Measurements from ENCODE around the gene FANCI.

The FANCI gene

DNA sequence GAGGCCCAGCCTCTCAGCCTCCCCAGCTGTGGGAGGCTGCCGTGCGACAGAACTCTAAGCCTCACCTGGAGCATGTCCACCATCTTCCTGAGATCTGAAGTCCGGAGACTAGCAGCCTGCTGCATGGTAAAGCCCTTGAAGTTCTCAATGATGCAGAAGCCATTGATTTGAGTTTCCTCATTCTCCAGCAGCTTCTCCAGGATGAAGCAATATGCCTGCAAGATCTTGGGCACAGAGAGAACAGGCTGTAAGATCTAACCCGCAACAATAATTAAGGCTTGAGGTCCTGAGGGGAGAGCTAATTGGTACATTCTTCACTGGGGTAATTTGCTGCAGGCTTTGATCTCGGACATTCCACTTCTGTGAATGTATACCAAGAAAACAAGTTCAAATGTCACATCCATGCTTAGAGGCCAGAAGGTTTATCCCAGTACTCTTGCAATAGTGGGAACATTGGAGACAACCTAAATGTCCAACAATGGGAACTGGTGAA, 32.1 kb upstream of the FANCI start:
- Histone ChIP-seq H3K4me3 (ENCODE audit: low read length) (no peak overlapping the region), H3K9ac (ENCODE audit: low read length) (no peak overlapping the region), H3K27ac (ENCODE audit: low read length) (no peak overlapping the region), H3K27me3 (ENCODE audit: low read depth, low read length) (no peaks in the 10 kb centered on the region; the same call in 1 of the 2 replicates), H3K4me2 (ENCODE audit: low read length) (no peak overlapping the region), H2AFZ (ENCODE audit: low read depth, low read length) (no peak overlapping the region), H3K36me3 (replicated peaks; ENCODE audit: low read depth, low read length) (no peaks in the 10 kb centered on the region), H3K9me3 (ENCODE audit: insufficient read depth, low read length) (no peaks in the 10 kb centered on the region), H3K4me1 (ENCODE audit: low read length) (peaks cover 3% of the 10 kb centered on the region; the same call in 1 of the 2 replicates), H4K20me1 (ENCODE audit: insufficient read depth, low read length) (no peaks in the 10 kb centered on the region), H3K79me2 (ENCODE audit: low read length) (no peaks in the 10 kb centered on the region)
- TF ChIP-seq, protein P1, sequence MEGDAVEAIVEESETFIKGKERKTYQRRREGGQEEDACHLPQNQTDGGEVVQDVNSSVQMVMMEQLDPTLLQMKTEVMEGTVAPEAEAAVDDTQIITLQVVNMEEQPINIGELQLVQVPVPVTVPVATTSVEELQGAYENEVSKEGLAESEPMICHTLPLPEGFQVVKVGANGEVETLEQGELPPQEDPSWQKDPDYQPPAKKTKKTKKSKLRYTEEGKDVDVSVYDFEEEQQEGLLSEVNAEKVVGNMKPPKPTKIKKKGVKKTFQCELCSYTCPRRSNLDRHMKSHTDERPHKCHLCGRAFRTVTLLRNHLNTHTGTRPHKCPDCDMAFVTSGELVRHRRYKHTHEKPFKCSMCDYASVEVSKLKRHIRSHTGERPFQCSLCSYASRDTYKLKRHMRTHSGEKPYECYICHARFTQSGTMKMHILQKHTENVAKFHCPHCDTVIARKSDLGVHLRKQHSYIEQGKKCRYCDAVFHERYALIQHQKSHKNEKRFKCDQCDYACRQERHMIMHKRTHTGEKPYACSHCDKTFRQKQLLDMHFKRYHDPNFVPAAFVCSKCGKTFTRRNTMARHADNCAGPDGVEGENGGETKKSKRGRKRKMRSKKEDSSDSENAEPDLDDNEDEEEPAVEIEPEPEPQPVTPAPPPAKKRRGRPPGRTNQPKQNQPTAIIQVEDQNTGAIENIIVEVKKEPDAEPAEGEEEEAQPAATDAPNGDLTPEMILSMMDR (IDR thresholded peaks at IDR 0.05; ENCODE audit: low read depth, low read length) = no peak
- no peak for TF ChIP-seq EZH2phosphoT487 (IDR thresholded peaks at IDR 0.05; ENCODE audit: low read depth)

DNA sequence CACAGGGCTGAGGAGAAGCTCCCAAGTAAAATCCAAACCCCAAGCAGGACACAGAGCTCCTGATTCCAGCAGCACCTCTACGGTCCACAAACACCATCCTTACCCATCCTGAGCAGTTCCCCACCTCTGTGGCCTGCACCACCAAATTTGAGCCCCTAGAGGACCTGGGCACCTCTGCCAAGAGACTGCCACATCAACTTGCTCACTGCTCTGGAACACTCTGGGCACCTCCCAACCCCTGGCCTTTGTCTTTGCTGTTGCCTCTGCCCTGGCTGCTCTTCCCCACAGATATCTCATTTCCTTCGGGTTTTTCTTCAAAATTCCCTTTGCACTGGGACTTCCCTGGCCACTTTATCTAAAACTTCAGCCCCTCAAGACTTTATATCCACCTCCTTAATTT, 28.2 kb upstream of the FANCI start:
- Histone ChIP-seq H3K9ac (ENCODE audit: low read length) (no peak overlapping the region), H3K4me3 (ENCODE audit: low read length) (no peak overlapping the region), H3K27me3 (ENCODE audit: low read depth, low read length) (no peaks in the 10 kb centered on the region; the same call in 1 of the 2 replicates), H3K79me2 (ENCODE audit: low read length) (no peaks in the 10 kb centered on the region), H3K4me2 (ENCODE audit: low read length) (no peak overlapping the region), H3K4me1 (ENCODE audit: low read length) (no peaks in the 10 kb centered on the region), H3K27ac (ENCODE audit: low read length) (no peak overlapping the region), H2AFZ (ENCODE audit: low read depth, low read length) (no peak overlapping the region), H3K9me3 (ENCODE audit: insufficient read depth, low read length) (no peaks in the 10 kb centered on the region), H4K20me1 (ENCODE audit: insufficient read depth, low read length) (no peaks in the 10 kb centered on the region), H3K36me3 (replicated peaks; ENCODE audit: low read depth, low read length) (no peaks in the 10 kb centered on the region)
- TF ChIP-seq, protein P1 (IDR thresholded peaks at IDR 0.05; ENCODE audit: low read depth, low read length) = no peak
- TF ChIP-seq EZH2phosphoT487 (IDR thresholded peaks at IDR 0.05; ENCODE audit: low read depth) = no peak

DNA sequence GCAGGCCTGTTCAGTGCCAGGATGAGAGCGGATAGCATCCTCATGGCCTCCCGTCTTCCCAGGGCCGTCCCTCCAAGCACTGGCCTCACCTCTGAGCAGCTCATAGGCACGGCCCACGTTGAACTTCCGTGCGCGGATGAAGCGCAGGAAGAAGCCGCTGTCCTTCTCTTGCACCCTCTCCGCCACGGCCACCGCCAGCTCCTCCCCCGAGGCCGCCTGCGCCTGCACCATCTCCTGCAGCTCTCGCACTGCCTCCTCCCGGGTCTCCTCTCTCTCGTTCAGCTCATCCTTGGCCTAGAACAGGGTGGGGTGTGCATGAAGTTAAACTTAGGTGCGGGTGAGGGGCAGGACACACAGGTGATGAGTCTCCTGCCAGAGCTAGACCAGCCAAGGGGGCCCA, 26.7 kb upstream of the FANCI start:
- no peak overlapping the region for H3K27ac ChIP-seq (ENCODE audit: low read length)
- H3K36me3 ChIP-seq (replicated peaks; ENCODE audit: low read depth, low read length) = no peaks in the 10 kb centered on the region
- H3K4me2 ChIP-seq (ENCODE audit: low read length) = no peak overlapping the region
- no peak overlapping the region for H2AFZ ChIP-seq (ENCODE audit: low read depth, low read length)
- no peaks in the 10 kb centered on the region for H3K79me2 ChIP-seq (ENCODE audit: low read length)
- H3K27me3 ChIP-seq (ENCODE audit: low read depth, low read length) = no peaks in the 10 kb centered on the region; the same call in 1 of the 2 replicates
- H3K9ac ChIP-seq (ENCODE audit: low read length) = no peak overlapping the region
- H3K4me1 ChIP-seq (ENCODE audit: low read length) = no peaks in the 10 kb centered on the region
- TF ChIP-seq, protein P1 (IDR thresholded peaks at IDR 0.05; ENCODE audit: low read depth, low read length) = no peak
- TF ChIP-seq EZH2phosphoT487 (IDR thresholded peaks at IDR 0.05; ENCODE audit: low read depth) = no peak
- H4K20me1 ChIP-seq (ENCODE audit: insufficient read depth, low read length) = no peaks in the 10 kb centered on the region
- H3K9me3 ChIP-seq (ENCODE audit: insufficient read depth, low read length) = no peaks in the 10 kb centered on the region
- no peak overlapping the region for H3K4me3 ChIP-seq (ENCODE audit: low read length)

DNA sequence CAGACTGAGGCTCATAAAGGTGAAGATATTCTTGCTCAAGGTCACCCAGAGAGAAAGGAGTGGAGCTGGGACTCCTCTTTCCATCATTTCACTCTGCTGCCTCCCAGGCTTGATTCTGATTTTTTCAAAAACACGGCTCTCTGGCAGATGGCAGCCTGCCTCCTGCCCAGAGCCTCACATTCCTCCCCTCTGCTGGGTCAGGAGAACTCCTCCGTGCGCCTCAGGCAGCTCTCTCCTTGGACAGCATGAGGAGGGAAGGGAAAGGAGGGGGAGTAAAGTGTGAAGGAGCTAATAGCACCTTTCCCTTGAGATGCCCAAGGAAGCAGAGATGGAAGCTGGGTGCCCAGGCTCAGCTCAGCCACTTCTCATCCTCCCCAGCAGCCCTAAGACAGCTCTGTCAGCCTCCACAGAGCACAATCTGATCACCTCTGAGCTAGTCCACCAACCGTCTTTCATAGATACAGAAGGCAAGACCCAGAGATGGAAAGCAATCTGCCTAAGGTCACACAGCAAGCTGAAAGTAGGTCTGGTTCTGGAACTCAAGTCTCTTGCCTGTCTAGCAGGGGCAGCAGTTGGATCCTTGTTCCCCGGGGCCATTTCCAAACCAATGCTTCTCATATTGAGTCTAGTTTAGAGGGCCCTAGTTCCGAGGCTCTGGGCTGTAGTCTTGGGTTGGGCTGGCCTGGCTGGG, 25.9 kb upstream of the FANCI start:
- Histone ChIP-seq H3K9me3 (ENCODE audit: insufficient read depth, low read length) (no peaks in the 10 kb centered on the region), H2AFZ (ENCODE audit: low read depth, low read length) (no peak overlapping the region), H4K20me1 (ENCODE audit: insufficient read depth, low read length) (no peaks in the 10 kb centered on the region), H3K4me3 (ENCODE audit: low read length) (no peak overlapping the region), H3K9ac (ENCODE audit: low read length) (no peak overlapping the region), H3K4me2 (ENCODE audit: low read length) (no peak overlapping the region), H3K79me2 (ENCODE audit: low read length) (no peaks in the 10 kb centered on the region), H3K27ac (ENCODE audit: low read length) (no peak overlapping the region), H3K4me1 (ENCODE audit: low read length) (no peaks in the 10 kb centered on the region), H3K27me3 (ENCODE audit: low read depth, low read length) (no peaks in the 10 kb centered on the region; the same call in 1 of the 2 replicates), H3K36me3 (replicated peaks; ENCODE audit: low read depth, low read length) (no peaks in the 10 kb centered on the region)
- no peak for TF ChIP-seq EZH2phosphoT487 (IDR thresholded peaks at IDR 0.05; ENCODE audit: low read depth)
- TF ChIP-seq, protein P1 (IDR thresholded peaks at IDR 0.05; ENCODE audit: low read depth, low read length) = no peak

All from OCI-LY3 (cell line).